Pancreas (tissue), 10 donors: ENCODE data around the gene GPX7. TPM values are rescaled to one million over a fixed set of nuclear protein-coding genes. Genes with fewer than 3 reads are reported as not detected.

Experiments
- ATAC-seq, 4 donors: fragments of 200-7000 bp; cut with Tn5 transposase; one replicate each; pipeline versions ENCODE4 v1.8.0 to v1.9.1; 2020; ENCODE audit warnings: mild to moderate bottlenecking in 4 of 4, moderate library complexity in 4 of 4
- DNase-seq, 6 donors: peaks; one replicate each; pipeline ENCODE4 v3.0.0-alpha.2; 2020
- FAIRE-seq: peaks from 2 replicates; lab custom pipeline; 2012; peaks lifted over from hg19 to GRCh38; lab: Jason Lieb, UNC
- H3K27ac ChIP-seq, 4 donors: fragments of 200-600 bp; sonication (generic); 1 replicate in 3 of 4; 2 replicates in 1 of 4; pipeline versions ENCODE4 v1.5.0 to v1.8.0; 2020
- H3K27me3 ChIP-seq, 4 donors: fragments of 200-600 bp; one replicate each; pipeline ENCODE4 v1.8.0; 2021
- H3K36me3 ChIP-seq, 3 donors: fragments of 200-600 bp; sonication (generic) in 1 of 3; one replicate each; pipeline versions ENCODE4 v1.5.0 to v1.8.0; 2020 to 2021
- H3K4me1 ChIP-seq, 3 donors: fragments of 200-600 bp; one replicate each; pipeline ENCODE4 v1.8.0; 2021
- H3K4me3 ChIP-seq, 4 donors: fragments of 200-600 bp; sonication (generic) in 2 of 4; one replicate each; pipeline versions ENCODE4 v1.5.0 to v1.8.0; 2020 to 2021
- H3K9me3 ChIP-seq, 4 donors: fragments of 200-600 bp; one replicate each; pipeline ENCODE4 v1.8.0; 2021
- CTCF ChIP-seq, 4 donors: fragments of 200-600 bp; sonication (generic) in 3 of 4; IDR thresholded peaks; one replicate each; pipeline versions ENCODE4 v1.5.0 to v1.8.0; 2021; ENCODE audit warnings: antibody characterized with exemption in 4 of 4
- WGBS, 2 donors: extraction: QIAGEN DNeasy Blood & Tissue Kit; methylation state at CpG; one replicate each; pipeline ENCODE4 v1.1.7; 2013; 5-methylcytosine and 5-hydroxymethylcytosine counted together
- intact Hi-C, 3 donors: fragments of 100-400 bp; cut with DNase I; formaldehyde crosslinking; loops; one replicate each; pipeline versions ENCODE4 v1.11.1 to v1.14.2; 2022
- polyA plus RNA-seq, 2 donors: library from polyadenylated mRNA; stranded (reverse); fragments of 200-250 nt; gene quantifications; one replicate each; pipeline ENCODE4 v1.2.3, GENCODE V29; 2013
- total RNA-seq, 6 donors: library from RNA; stranded (reverse); fragmentation: NEBNext Ultra II Directional in 4 of 6; extraction: Animal tissue kit (Norgen Biotek cat#: 25700) in 4 of 6; gene quantifications; one replicate each; pipeline versions ENCODE4 v1.2.1 to v1.2.4, GENCODE V29; 2021 to 2023
- donor health status: healthy with polysubstance abuse.
- donor health status: DM: no; HTN: no; CAD: no; lungs with moderate emphysema.
- donor health status: DM: no; HTN: no; CAD: no.
- donor health status: control.
- donor health status: control.
- donor health status: Bipolar disorder and iron deficiency.
- donor health status: DM: yes; HTN: yes; CAD: no.
- donor health status: DM: no; HTN: no; CAD: no.
- donor health status: DM: no; HTN: no; CAD: no.
- donor health status: DM: yes; HTN: yes; CAD: no.

Gene GPX7
- total and polyA plus RNA-seq, 8 donors, result 3.4 to 14.6 (median 9.0) TPM

GRCh38 chr1:52615489-52616042 lies 13.4 kb downstream of the GPX7 start:
- DNase-seq, result no peak
- H3K4me1 ChIP-seq, result no peaks in the 10 kb centered on the region
- H3K4me3 ChIP-seq, result no peak overlapping the region
- no peaks in the 10 kb centered on the region for H3K36me3 ChIP-seq
- no peaks in the 10 kb centered on the region for H3K27me3 ChIP-seq
- H3K9me3 ChIP-seq, result no peaks in the 10 kb centered on the region
- 77 to 82% methylated on average over 5 of the region's 5 CpGs for WGBS, 2 donors
- intact Hi-C loops, result no loop called here
- ATAC-seq, result no peak
- H3K27ac ChIP-seq, result no peak overlapping the region
- FAIRE-seq, result no peak
- TF ChIP-seq CTCF (IDR thresholded peaks at IDR 0.05), result no peak

GRCh38 chr1:52621950-52622349 lies 19.8 kb downstream of the GPX7 start:
- ATAC-seq (no peak), DNase-seq (no peak), FAIRE-seq (no peak)
- no peak for TF ChIP-seq CTCF (IDR thresholded peaks at IDR 0.05)
- no peak overlapping the region for H3K4me3 ChIP-seq
- H3K9me3 ChIP-seq, result no peaks in the 10 kb centered on the region
- no peaks in the 10 kb centered on the region for H3K4me1 ChIP-seq
- intact Hi-C loops, result no loop called here
- H3K36me3 ChIP-seq, result no peaks in the 10 kb centered on the region
- WGBS, 2 donors, result 91 to 94% methylated on average over 2 of the region's 2 CpGs
- no peak overlapping the region for H3K27ac ChIP-seq
- H3K27me3 ChIP-seq, result no peaks in the 10 kb centered on the region

- Histone ChIP-seq H3K4me1 (no peaks in the 10 kb centered on the region), H3K27ac (no peak overlapping the region), H3K27me3 (no peaks in the 10 kb centered on the region), H3K4me3 (no peak overlapping the region), H3K9me3 (no peaks in the 10 kb centered on the region), H3K36me3 (no peaks in the 10 kb centered on the region)
- intact Hi-C loops, result no loop called here
- FAIRE-seq, result no peak
- DNase-seq, result no peak
- TF ChIP-seq CTCF (IDR thresholded peaks at IDR 0.05), result no peak
- WGBS, 2 donors, result 87 to 94% methylated on average over 3 of the region's 3 CpGs
- ATAC-seq, result no peak
Observed at GRCh38 chr1:52623812-52624211, 21.6 kb downstream of the GPX7 start.

GRCh38 chr1:52627028-52627427 lies 24.9 kb downstream of the GPX7 start:
- Histone ChIP-seq H3K4me1 (no peaks in the 10 kb centered on the region), H3K4me3 (no peak overlapping the region), H3K36me3 (no peaks in the 10 kb centered on the region), H3K9me3 (no peaks in the 10 kb centered on the region), H3K27me3 (no peaks in the 10 kb centered on the region), H3K27ac (no peak overlapping the region)
- intact Hi-C loops, result no loop called here
- WGBS, 2 donors, result 94 to 100% methylated on average over 2 of the region's 2 CpGs
- FAIRE-seq (no peak), DNase-seq (no peak), ATAC-seq (no peak)
- TF ChIP-seq CTCF (IDR thresholded peaks at IDR 0.05), result no peak

- Histone ChIP-seq H3K27ac (no peak overlapping the region), H3K4me1 (no peaks in the 10 kb centered on the region), H3K36me3 (no peaks in the 10 kb centered on the region), H3K9me3 (no peaks in the 10 kb centered on the region), H3K27me3 (peaks cover 0 to 5% (median 0%) of the 10 kb centered on the region in 4 donors), H3K4me3 (no peak overlapping the region)
- no peak for ATAC-seq
- no peak for DNase-seq
- FAIRE-seq, result no peak
- no peak for TF ChIP-seq CTCF (IDR thresholded peaks at IDR 0.05)
- WGBS, 2 donors, result 68 to 75% methylated on average over 8 of the region's 8 CpGs
- intact Hi-C loops, result no loop called here
Observed at GRCh38 chr1:52628614-52629324, 26.6 kb downstream of the GPX7 start.
